ENCODE data around the gene AGAP1. TPM values are rescaled to one million over a fixed set of nuclear protein-coding genes. Genes with fewer than 3 reads are reported as not detected.

The AGAP1 gene
- total RNA-seq, 4 donors from 2014 or later: 23.4 to 46.5 (median 29.3) TPM

DNA sequence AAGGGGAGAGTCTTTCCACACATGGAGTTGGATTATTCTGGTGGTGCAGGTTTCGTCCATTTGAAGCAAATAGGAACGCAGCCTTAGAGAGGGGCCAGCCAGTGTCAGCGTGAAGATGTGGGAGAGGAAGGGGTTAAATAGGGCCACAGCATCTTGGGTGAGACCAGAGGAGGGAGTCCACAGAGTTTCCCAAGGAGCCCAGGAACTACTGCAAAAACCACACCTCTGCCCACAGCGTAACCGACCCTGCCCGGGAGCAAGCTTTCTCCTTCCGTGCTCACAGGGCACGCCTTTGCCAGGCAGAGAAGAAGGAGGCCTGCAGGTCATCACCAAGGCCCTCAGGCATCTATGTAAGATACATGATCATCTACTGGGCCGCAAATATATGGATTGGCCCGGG, 314.5 kb downstream of the AGAP1 start:
- no peaks in the 10 kb centered on the region for H3K4me1 ChIP-seq
- peaks cover 0 to 4% of the 10 kb centered on the region in 2 donors for H3K36me3 ChIP-seq
- TF ChIP-seq CTCF (IDR thresholded peaks at IDR 0.05) (no peak), POLR2A (IDR thresholded peaks at IDR 0.05) (no peak)
- no peaks in the 10 kb centered on the region for H3K9me3 ChIP-seq
- no peak overlapping the region for H3K4me3 ChIP-seq (replicated peaks in 1 of 3)
- intact Hi-C loops (cut with DNase I): no loop called here
- no peak overlapping the region for H3K27ac ChIP-seq
- DNase-seq: no peak
- H3K27me3 ChIP-seq: no peaks in the 10 kb centered on the region
- WGBS, 2 donors: 93 to 97% methylated on average over 10 of the region's 10 CpGs

DNA sequence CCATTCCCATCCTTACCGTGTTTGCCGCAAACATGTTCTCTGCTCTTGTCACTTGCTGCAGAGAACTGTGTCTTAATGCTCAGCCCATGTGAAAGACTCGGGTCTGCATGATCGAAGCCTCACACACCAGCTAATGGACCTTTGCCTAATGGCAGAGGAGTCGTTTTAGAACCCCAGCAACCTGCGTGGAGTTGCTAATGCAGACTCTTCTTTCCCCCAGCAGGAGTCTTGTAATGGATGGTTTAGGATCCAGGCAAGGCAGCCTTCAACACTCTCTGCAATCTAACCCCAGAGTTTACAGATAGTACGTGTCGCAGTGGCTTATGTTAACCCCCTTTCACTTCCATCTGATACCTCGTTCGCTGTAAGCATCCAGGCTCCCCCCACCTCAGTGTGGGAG, 316.4 kb downstream of the AGAP1 start:
- WGBS, 2 donors: 79 to 81% methylated on average over 10 of the region's 10 CpGs
- DNase-seq: no peak
- Histone ChIP-seq H3K36me3 (peaks cover 0 to 4% of the 10 kb centered on the region in 2 donors), H3K4me1 (no peaks in the 10 kb centered on the region), H3K9me3 (no peaks in the 10 kb centered on the region), H3K27ac (no peak overlapping the region), H3K4me3 (replicated peaks in 1 of 3) (no peak overlapping the region), H3K27me3 (no peaks in the 10 kb centered on the region)
- intact Hi-C loops (cut with DNase I): no loop called here
- no peak for TF ChIP-seq POLR2A (IDR thresholded peaks at IDR 0.05)
- no peak for TF ChIP-seq CTCF (IDR thresholded peaks at IDR 0.05)

GRCh38 chr2:235810846-235811245, 317.0 kb downstream of the AGAP1 start:
- Histone ChIP-seq H3K27ac (no peak overlapping the region), H3K4me3 (replicated peaks in 1 of 3) (no peak overlapping the region), H3K4me1 (no peaks in the 10 kb centered on the region), H3K9me3 (no peaks in the 10 kb centered on the region), H3K36me3 (peaks cover 0 to 4% of the 10 kb centered on the region in 2 donors), H3K27me3 (no peaks in the 10 kb centered on the region)
- intact Hi-C loops (cut with DNase I): no loop called here
- TF ChIP-seq POLR2A (IDR thresholded peaks at IDR 0.05) (no peak), CTCF (IDR thresholded peaks at IDR 0.05) (no peak)
- WGBS, 2 donors: 90 to 91% methylated on average over 10 of the region's 10 CpGs
- DNase-seq: no peak

- TF ChIP-seq CTCF (IDR thresholded peaks at IDR 0.05) (no peak), POLR2A (IDR thresholded peaks at IDR 0.05) (no peak)
- Histone ChIP-seq H3K27me3 (no peaks in the 10 kb centered on the region), H3K4me3 (replicated peaks in 1 of 3) (no peak overlapping the region), H3K4me1 (peaks cover 0 to 2% of the 10 kb centered on the region in 2 donors), H3K9me3 (no peaks in the 10 kb centered on the region), H3K27ac (no peak overlapping the region), H3K36me3 (peaks cover 0 to 4% of the 10 kb centered on the region in 2 donors)
- WGBS, 2 donors: 89 to 90% methylated on average over 20 of the region's 20 CpGs
- DNase-seq: no peak
- intact Hi-C loops (cut with DNase I): no loop called here
Measured at GRCh38 chr2:235811446-235812184, 317.8 kb downstream of the AGAP1 start.

DNA sequence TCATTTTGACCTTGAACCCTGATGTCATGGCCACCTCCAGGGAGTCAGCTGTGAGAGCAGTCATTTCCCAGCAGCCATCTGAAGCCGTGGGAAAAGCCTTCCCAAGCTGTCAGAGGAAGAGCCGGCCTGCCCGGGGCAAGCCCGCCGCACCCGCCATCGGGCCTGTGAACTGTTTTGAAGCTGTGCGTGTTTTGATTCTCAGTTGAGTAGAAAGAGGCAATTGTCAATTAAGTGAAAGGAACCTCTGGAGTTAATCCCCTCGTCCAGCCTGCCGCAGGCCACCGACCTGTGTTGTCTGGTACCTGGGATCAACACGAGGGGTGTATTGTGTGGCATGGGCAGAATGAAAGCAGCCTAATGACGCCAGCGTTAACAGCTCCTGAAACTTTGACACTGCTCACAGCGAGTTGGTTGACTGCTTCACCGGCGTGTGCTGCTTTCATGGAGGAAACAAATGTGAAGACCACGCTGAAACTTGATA, 318.4 kb downstream of the AGAP1 start:
- intact Hi-C loops (cut with DNase I): no loop called here
- Histone ChIP-seq H3K4me1 (peaks cover 0 to 8% of the 10 kb centered on the region in 2 donors), H3K27me3 (no peaks in the 10 kb centered on the region), H3K36me3 (peaks cover 0 to 4% of the 10 kb centered on the region in 2 donors), H3K4me3 (replicated peaks in 1 of 3) (no peak overlapping the region), H3K9me3 (no peaks in the 10 kb centered on the region), H3K27ac (no peak overlapping the region)
- DNase-seq: no peak
- no peak for TF ChIP-seq CTCF (IDR thresholded peaks at IDR 0.05)
- WGBS, 2 donors: 75 to 89% methylated on average over 17 to 18 of the region's 18 CpGs

Measured in thyroid gland (tissue), 4 donors.